ENCODE data around the gene OR5AC2. TPM values are rescaled to one million over a fixed set of nuclear protein-coding genes. Genes with fewer than 3 reads are reported as not detected.

The OR5AC2 gene
- total RNA-seq (not detected), polyA plus RNA-seq (not detected), total RNA-seq (0 reads per million in 6 experiments)

- H3K9me3 Mint-ChIP-seq: peaks cover 0 to 8% (median 5%) of the 10 kb centered on the region in 9 donors
Measured at GRCh38 chr3:98086873-98087272, at the start of gene OR5AC2. Gene OR5AC2, plus strand, starts transcription at chr3:98087173. Its CDS starts 0 bp downstream, at chr3:98087173.

GRCh38 chr3:98038286-98038685, 48.7 kb upstream of the OR5AC2 start:
- POLR2A ChIA-PET: no interaction called here
- no peak for ATAC-seq
- peak overlapping the region in 3 of 10 donors; percentile 56 to 66 (median 58) for H3K27ac Mint-ChIP-seq

More at GRCh38 chr3:98086873-98087272, at the start of gene OR5AC2:
- Mint-ChIP-seq H3K27ac (no peak within 1 kb of the TSS), H3K4me1 (no peaks in the 10 kb centered on the region), H3K27me3 (peaks cover 1 to 15% (median 5%) of the 10 kb centered on the region in 5 donors), H3K36me3 (no peaks in the 10 kb centered on the region), H3K4me3 (no peak within 1 kb of the TSS)
- no peak for DNase-seq
- POLR2A ChIA-PET: no interaction called here
- ATAC-seq: no peak

GRCh38 chr3:98038876-98039275, 48.1 kb upstream of the OR5AC2 start:
- Mint-ChIP-seq H3K4me1 (peaks cover 0 to 9% (median 5%) of the 10 kb centered on the region in 4 donors), H3K36me3 (peaks cover 0 to 8% (median 0%) of the 10 kb centered on the region in 3 donors), H3K9me3 (peaks cover 2 to 18% (median 5%) of the 10 kb centered on the region in 9 donors), H3K27ac (peak overlapping the region in 8 of 10 donors; percentile 36 to 96 (median 92)), H3K4me3 (peak overlapping the region in 4 of 10 donors; percentile 77 to 87 (median 80)), H3K27me3 (peaks cover 3 to 29% (median 11%) of the 10 kb centered on the region in 5 donors)
- DNase-seq: no peak
- no peak for ATAC-seq
- POLR2A ChIA-PET: no interaction called here

More at GRCh38 chr3:98038286-98038685, 48.7 kb upstream of the OR5AC2 start:
- peaks cover 2 to 18% (median 5%) of the 10 kb centered on the region in 9 donors for H3K9me3 Mint-ChIP-seq
- H3K36me3 Mint-ChIP-seq: peaks cover 0 to 8% (median 0%) of the 10 kb centered on the region in 3 donors
- no peak for DNase-seq
- peaks cover 0 to 9% (median 5%) of the 10 kb centered on the region in 4 donors for H3K4me1 Mint-ChIP-seq
- H3K4me3 Mint-ChIP-seq: no peak overlapping the region
- peaks cover 3 to 23% (median 10%) of the 10 kb centered on the region in 5 donors for H3K27me3 Mint-ChIP-seq

- ATAC-seq (peak; percentile 91 to 99), DNase-seq (peak; percentile 39 to 93 (median 76))
- Mint-ChIP-seq H3K9me3 (peaks cover 2 to 18% (median 5%) of the 10 kb centered on the region in 9 donors), H3K4me1 (peaks cover 0 to 9% (median 5%) of the 10 kb centered on the region in 4 donors), H3K27ac (peak overlapping the region; percentile 36 to 96 (median 91)), H3K36me3 (peaks cover 0 to 8% (median 0%) of the 10 kb centered on the region in 3 donors), H3K4me3 (peak overlapping the region; percentile 77 to 89 (median 84)), H3K27me3 (peaks cover 3 to 35% (median 11%) of the 10 kb centered on the region in 5 donors)
- POLR2A ChIA-PET: no interaction called here
Measured at GRCh38 chr3:98039322-98040024, 47.5 kb upstream of the OR5AC2 start.

GRCh38 chr3:98041350-98041749, 45.6 kb upstream of the OR5AC2 start:
- H3K4me3 Mint-ChIP-seq: no peak overlapping the region
- H3K4me1 Mint-ChIP-seq: peaks cover 0 to 9% (median 5%) of the 10 kb centered on the region in 4 donors
- H3K9me3 Mint-ChIP-seq: peaks cover 2 to 18% (median 5%) of the 10 kb centered on the region in 9 donors
- DNase-seq (no peak), ATAC-seq (no peak)
- H3K36me3 Mint-ChIP-seq: peaks cover 0 to 8% (median 0%) of the 10 kb centered on the region in 3 donors
- peaks cover 0 to 44% (median 17%) of the 10 kb centered on the region in 5 donors for H3K27me3 Mint-ChIP-seq
- POLR2A ChIA-PET: no interaction called here
- peak overlapping the region in 1 of 10 donors; percentile 41 for H3K27ac Mint-ChIP-seq

- no peak for DNase-seq
- POLR2A ChIA-PET: no interaction called here
- H3K27ac Mint-ChIP-seq: no peak overlapping the region
- no peak for ATAC-seq
- H3K9me3 Mint-ChIP-seq: no peaks in the 10 kb centered on the region
- no peaks in the 10 kb centered on the region for H3K36me3 Mint-ChIP-seq
- H3K4me1 Mint-ChIP-seq: no peaks in the 10 kb centered on the region
- H3K27me3 Mint-ChIP-seq: peaks cover 0 to 33% (median 8%) of the 10 kb centered on the region in 5 donors
- no peak overlapping the region for H3K4me3 Mint-ChIP-seq
Measured at GRCh38 chr3:98048586-98048985, 38.4 kb upstream of the OR5AC2 start.

- Mint-ChIP-seq H3K4me3 (no peak overlapping the region), H3K36me3 (no peaks in the 10 kb centered on the region), H3K9me3 (no peaks in the 10 kb centered on the region), H3K4me1 (no peaks in the 10 kb centered on the region), H3K27me3 (peaks cover 0 to 27% (median 5%) of the 10 kb centered on the region in 5 donors), H3K27ac (peak overlapping the region in 1 of 10 donors; percentile 1)
- DNase-seq (no peak), ATAC-seq (no peak)
- POLR2A ChIA-PET: no interaction called here
Measured at GRCh38 chr3:98049271-98049670, 37.7 kb upstream of the OR5AC2 start.

GRCh38 chr3:98056035-98056434, 30.9 kb upstream of the OR5AC2 start:
- H3K4me3 Mint-ChIP-seq: no peak overlapping the region
- peaks cover 6 to 10% (median 6%) of the 10 kb centered on the region in 5 donors for H3K27me3 Mint-ChIP-seq
- DNase-seq: no peak
- POLR2A ChIA-PET: no interaction called here
- no peaks in the 10 kb centered on the region for H3K36me3 Mint-ChIP-seq
- no peaks in the 10 kb centered on the region for H3K9me3 Mint-ChIP-seq
- ATAC-seq: no peak
- no peak overlapping the region for H3K27ac Mint-ChIP-seq
- no peaks in the 10 kb centered on the region for H3K4me1 Mint-ChIP-seq

- no peak for ATAC-seq
- peak overlapping the region in 1 of 10 donors; percentile 2 for H3K27ac Mint-ChIP-seq
Measured at GRCh38 chr3:98057631-98058030, 29.3 kb upstream of the OR5AC2 start.

GRCh38 chr3:98058244-98058960, 28.6 kb upstream of the OR5AC2 start:
- no peak overlapping the region for H3K4me3 Mint-ChIP-seq
- no peaks in the 10 kb centered on the region for H3K9me3 Mint-ChIP-seq
- DNase-seq: no peak
- no peak for ATAC-seq
- POLR2A ChIA-PET: no interaction called here
- H3K4me1 Mint-ChIP-seq: no peaks in the 10 kb centered on the region
- H3K27ac Mint-ChIP-seq: no peak overlapping the region
- H3K27me3 Mint-ChIP-seq: peaks cover 3 to 11% (median 10%) of the 10 kb centered on the region in 5 donors
- no peaks in the 10 kb centered on the region for H3K36me3 Mint-ChIP-seq

More at GRCh38 chr3:98057631-98058030, 29.3 kb upstream of the OR5AC2 start:
- POLR2A ChIA-PET: no interaction called here
- Mint-ChIP-seq H3K4me1 (no peaks in the 10 kb centered on the region), H3K36me3 (no peaks in the 10 kb centered on the region), H3K4me3 (no peak overlapping the region), H3K9me3 (no peaks in the 10 kb centered on the region), H3K27me3 (peaks cover 3 to 10% (median 8%) of the 10 kb centered on the region in 5 donors)
- no peak for DNase-seq

- Mint-ChIP-seq H3K27me3 (peaks cover 7 to 39% (median 10%) of the 10 kb centered on the region in 5 donors), H3K4me1 (no peaks in the 10 kb centered on the region), H3K36me3 (no peaks in the 10 kb centered on the region), H3K27ac (no peak overlapping the region), H3K4me3 (no peak overlapping the region), H3K9me3 (no peaks in the 10 kb centered on the region)
- no peak for DNase-seq
- ATAC-seq: no peak
- POLR2A ChIA-PET: no interaction called here
Measured at GRCh38 chr3:98068824-98069223, 18.1 kb upstream of the OR5AC2 start.

GRCh38 chr3:98070840-98071239, 16.1 kb upstream of the OR5AC2 start:
- no peaks in the 10 kb centered on the region for H3K9me3 Mint-ChIP-seq
- H3K4me3 Mint-ChIP-seq: no peak overlapping the region
- ATAC-seq (no peak), DNase-seq (no peak)
- no peaks in the 10 kb centered on the region for H3K36me3 Mint-ChIP-seq
- peaks cover 7 to 26% (median 10%) of the 10 kb centered on the region in 5 donors for H3K27me3 Mint-ChIP-seq
- POLR2A ChIA-PET: no interaction called here
- no peaks in the 10 kb centered on the region for H3K4me1 Mint-ChIP-seq
- H3K27ac Mint-ChIP-seq: no peak overlapping the region

GRCh38 chr3:98073486-98073885, 13.5 kb upstream of the OR5AC2 start:
- no peaks in the 10 kb centered on the region for H3K9me3 Mint-ChIP-seq
- POLR2A ChIA-PET: no interaction called here

More at GRCh38 chr3:98073486-98073885, 13.5 kb upstream of the OR5AC2 start:
- no peak for ATAC-seq
- Mint-ChIP-seq H3K36me3 (no peaks in the 10 kb centered on the region), H3K27ac (no peak overlapping the region), H3K4me3 (no peak overlapping the region), H3K27me3 (peaks cover 3 to 29% (median 5%) of the 10 kb centered on the region in 5 donors), H3K4me1 (no peaks in the 10 kb centered on the region)
- DNase-seq: no peak

Data from naive thymus-derived CD8-positive, alpha-beta T cell (primary cell).